Measurements from ENCODE around the gene CT47C1.
"Not testable (repeated sequence)": the region's sequence is repeated elsewhere in the genome, so short reads cannot be mapped to it uniquely, and the experiment has no call there.

CT47C1 gene

DNA sequence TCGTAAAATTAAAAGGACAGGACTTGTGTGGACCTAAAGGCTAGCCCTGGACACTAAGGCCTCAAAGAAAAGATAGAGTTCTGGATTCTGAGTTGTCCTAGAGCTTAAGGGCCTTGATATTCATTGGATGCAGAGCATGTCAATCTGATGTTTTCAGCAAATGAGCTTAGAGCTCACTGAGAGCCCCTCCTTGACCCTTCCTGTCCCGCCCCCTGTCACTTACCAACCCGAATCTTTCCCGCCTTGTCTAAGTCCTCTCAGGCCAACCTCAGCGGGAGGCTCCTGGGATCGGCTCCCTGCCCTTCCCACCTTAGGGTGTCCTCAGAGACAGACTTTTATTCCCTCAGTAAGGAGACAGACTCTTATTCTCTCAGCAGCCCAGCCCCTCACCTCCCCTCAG, at the start of gene CT47C1:
Gene CT47C1 (plus strand): TSS at position 250 of the 400 bp plus-strand sequence. CDS start 233 bp downstream, outside the sequence.
- TF ChIP-seq CTCF (IDR thresholded peaks at IDR 0.05; ENCODE audit: borderline replicate concordance, insufficient read depth, low read depth, low read length) = no peak
- H3K4me3 ChIP-seq (ENCODE audit: low read depth, low read length) = no peak within 1 kb of the TSS

DNA sequence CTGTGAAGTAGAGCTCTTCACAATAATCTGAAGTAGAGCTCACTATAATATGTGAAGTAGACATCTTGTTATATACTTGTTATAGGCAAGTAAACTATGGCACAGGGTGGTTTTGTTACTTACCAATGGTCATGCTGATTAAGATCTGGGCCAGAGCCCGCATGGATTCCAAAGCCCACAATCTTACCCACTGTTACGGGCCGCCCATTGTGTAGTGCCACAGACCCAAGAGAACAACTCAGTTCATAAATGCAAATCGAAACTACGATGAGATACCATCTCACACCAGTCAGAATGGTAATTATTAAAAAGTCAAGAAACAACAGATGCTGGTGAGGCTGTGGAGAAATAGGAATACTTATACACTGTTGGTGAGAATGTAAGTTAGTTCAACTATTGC, 46.9 kb upstream of the CT47C1 start:
- no peak overlapping the region for H3K4me3 ChIP-seq (ENCODE audit: low read depth, low read length)
- TF ChIP-seq CTCF (IDR thresholded peaks at IDR 0.05; ENCODE audit: borderline replicate concordance, insufficient read depth, low read depth, low read length) = no peak

DNA sequence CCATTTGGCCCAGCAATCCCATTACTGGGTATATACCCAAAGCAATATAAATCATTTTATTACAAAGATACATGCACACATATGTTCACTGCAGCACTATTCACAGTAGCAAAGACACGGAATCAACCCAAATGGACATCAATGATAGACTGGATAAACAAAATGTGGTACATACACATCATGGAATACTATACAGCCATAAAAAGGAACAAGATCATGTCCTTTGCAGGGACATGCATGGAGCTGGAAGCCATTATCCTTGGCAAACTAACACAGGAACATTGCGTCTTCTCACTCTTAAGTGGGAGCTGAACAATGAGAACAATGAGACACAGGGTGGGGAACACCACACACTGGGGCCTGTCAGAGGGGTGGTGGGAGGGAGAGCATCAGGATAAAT, 46.4 kb upstream of the CT47C1 start:
- not testable (repeated sequence) for H3K4me3 ChIP-seq (ENCODE audit: low read depth, low read length)

DNA sequence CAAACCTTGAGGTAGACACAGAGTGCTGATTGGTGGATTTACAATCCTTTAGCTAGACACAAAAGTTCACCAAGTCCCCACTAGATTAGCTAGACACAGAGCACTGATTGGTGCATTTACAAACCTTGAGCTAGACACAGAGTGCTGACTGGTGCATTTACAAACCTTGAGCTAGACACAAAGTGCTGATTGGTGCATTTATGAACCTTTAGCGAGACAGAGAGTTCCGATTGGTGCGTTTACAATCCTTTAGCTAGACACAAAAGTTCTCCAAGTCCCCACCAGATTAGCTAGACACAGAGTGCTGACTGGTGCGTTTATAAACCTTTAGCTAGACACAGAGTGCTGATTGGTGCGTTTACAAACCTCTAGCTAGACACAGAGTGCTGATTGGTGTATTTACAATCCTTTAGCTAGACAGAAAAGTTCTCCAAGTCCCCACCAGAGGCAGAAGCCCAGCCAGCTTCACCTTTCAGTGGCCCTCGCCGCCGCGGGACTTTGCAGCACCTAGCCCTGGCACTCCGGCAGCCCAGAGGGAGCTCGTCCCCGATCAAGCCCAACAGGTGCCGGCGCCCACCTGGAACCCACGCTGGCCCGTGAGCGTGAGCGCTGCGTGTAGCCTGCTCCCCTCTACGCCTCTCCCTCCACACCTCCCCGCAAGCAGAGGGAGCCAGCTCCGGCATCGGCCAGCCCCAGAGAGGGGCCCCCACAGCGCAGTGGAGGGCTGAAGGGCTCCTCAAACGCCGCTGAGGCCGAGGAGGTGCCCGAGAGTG, 44.6 kb upstream of the CT47C1 start:
- H3K4me3 ChIP-seq (ENCODE audit: low read depth, low read length) = not testable (repeated sequence)

DNA sequence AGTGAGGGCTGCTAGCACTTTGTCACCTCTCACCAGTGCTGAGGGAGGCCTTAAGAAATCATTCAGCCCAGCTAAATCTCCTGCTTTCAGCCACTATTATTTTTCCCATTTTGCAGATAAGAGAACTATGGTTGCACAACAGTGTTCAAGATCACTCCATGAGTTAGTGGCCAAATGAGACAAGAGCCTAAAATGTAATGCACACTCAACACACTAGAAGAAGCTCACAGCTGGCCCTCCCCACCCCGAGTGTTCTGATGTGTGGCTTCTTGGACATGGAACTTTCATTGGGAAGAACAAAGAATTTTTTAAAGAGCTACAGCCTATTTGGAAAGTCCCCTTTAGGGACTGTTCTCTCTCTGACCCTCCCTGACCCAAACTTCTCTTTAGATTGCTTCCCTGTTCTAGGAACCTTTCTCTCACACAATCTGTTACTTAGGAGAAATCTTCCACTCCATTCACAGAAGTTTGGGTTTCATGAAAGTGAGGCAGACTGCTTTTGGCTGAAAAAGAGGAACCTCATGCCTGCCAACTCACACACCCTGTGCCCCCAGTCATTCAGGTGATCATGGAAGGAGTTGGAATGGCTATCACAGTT, 44.0 kb upstream of the CT47C1 start:
- no peak for TF ChIP-seq CTCF (IDR thresholded peaks at IDR 0.05; ENCODE audit: borderline replicate concordance, insufficient read depth, low read depth, low read length)
- no peak overlapping the region for H3K4me3 ChIP-seq (ENCODE audit: low read depth, low read length)

GRCh38 chrX:119029656-119030055, 43.1 kb upstream of the CT47C1 start:
- not testable (repeated sequence) for H3K4me3 ChIP-seq (ENCODE audit: low read depth, low read length)

DNA sequence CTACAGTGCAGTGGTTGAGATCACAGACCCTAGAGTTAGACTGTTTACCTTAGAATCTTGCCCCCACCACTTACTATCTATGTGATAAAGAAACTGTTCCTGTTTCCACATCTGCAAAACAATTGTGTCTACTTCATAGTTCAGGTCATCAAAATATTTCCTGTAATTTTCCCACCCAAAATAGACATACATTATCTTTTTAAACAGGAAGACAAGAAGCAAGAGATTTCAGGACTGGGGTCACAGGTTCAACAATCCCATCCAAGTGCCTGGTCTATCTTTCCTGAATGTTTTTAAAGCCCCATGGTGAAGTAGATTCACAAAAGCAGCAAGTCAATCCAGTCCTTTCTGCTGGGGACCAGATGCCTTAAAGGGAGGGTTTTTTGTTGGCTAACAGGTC, 41.8 kb upstream of the CT47C1 start:
- no peak for TF ChIP-seq CTCF (IDR thresholded peaks at IDR 0.05; ENCODE audit: borderline replicate concordance, insufficient read depth, low read depth, low read length)
- H3K4me3 ChIP-seq (ENCODE audit: low read depth, low read length) = no peak overlapping the region

DNA sequence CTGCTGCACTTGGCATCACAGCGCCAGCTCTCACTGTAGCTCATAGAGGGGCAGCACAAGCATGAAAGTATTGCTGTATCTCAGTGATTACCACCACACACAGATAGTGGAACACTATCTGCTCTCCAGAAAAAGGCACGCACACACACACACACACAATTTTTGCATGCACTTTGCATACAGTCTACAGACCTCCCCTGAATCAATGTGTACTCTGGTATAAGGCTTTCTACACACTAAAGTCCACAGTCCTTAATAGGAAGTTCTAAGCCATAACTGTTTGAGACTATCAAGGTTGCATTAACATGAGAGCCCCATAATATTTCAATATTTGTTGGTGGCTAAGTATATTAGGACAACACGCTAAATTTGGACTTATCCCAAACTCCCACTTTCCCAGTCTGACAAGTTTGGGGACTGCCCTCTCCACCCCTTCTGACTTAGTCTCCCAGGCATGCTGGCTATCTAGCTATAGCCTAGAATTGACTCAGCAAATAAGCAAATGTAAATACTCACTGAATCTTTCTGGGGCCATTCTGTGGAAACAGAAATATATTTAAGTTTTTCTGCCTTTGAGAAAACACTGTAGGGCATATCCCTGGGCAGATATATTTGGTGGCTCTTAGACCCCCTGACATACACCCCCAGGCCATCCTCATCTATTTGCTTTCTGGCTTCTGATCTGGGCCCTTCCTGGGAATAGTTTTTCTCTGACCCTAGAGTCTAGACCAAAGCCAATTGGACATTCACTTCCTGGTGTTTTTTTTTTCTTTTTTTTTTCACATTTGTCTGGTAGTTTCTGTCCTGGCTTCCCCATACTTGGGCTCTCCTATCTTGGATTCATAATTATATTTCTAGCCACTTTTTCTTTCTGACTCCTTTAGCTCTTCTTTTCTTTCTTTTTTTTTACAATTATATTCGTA, 36.4 kb upstream of the CT47C1 start:
- no peak overlapping the region for H3K4me3 ChIP-seq (ENCODE audit: low read depth, low read length)
- no peak for TF ChIP-seq CTCF (IDR thresholded peaks at IDR 0.05; ENCODE audit: borderline replicate concordance, insufficient read depth, low read depth, low read length)

Data from GM12875 (cell line).